HCT116 (cell line): ENCODE results near the gene FAM221A. TPM values are rescaled to one million over a fixed set of nuclear protein-coding genes. Genes with fewer than 3 reads are reported as not detected.

Source experiments
- ATAC-seq: fragments of 200-7000 bp; cut with Tn5 transposase; 2 replicates; pipeline ENCODE4 v1.9.1; 2020; ENCODE audit warnings: mild to moderate bottlenecking, moderate library complexity
- BruUV-seq: library from RNA; stranded (reverse); fragments of 400-500 nt; replicated peaks from 2 replicates; lab custom pipeline; 2021; lab: Mats Ljungman, UMichigan
- CTCF ChIA-PET: fragments of 300-600 bp; sonication (Branson Sonifier 250); formaldehyde crosslinking; loops from one replicate; lab custom pipeline; 2021; ENCODE audit warnings: antibody characterized with exemption; lab: Charles Lee
- POLR2A ChIA-PET: fragments of 300-600, 350-600 bp; sonication (Branson Sonifier 250); formaldehyde crosslinking; loops from one replicate; lab custom pipeline; 2021; ENCODE audit warnings: antibody characterized with exemption; lab: Charles Lee
- RAD21 ChIA-PET, 2 experiments: fragments of 300-600 bp; sonication (Branson Sonifier 250); formaldehyde crosslinking; loops; one replicate each; lab custom pipeline; 2023; ENCODE audit warnings: low total read pairs in 2 of 2; ENCODE audit not compliant: uncharacterized antibody in 2 of 2, unreplicated experiment in 2 of 2, low non-redundant PET in 1 of 2; lab: Charles Lee
- DNase-seq: peaks from one replicate; pipeline ENCODE4 v3.0.0-alpha.2; 2010; ENCODE audit warnings: low read depth, low spot score
- H2AFZ ChIP-seq: fragments of 200-600 bp; shearing (Covaris generic), sonication (generic); 2 replicates; pipeline ENCODE4 v1.6.1; 2017; ENCODE audit warnings: low read depth, mixed run types, mixed read lengths, antibody characterized with exemption, low read length; ENCODE audit not compliant: poor library complexity, severe bottlenecking
- H3K27ac ChIP-seq: 2 replicates; pipeline ENCODE4 v1.5.1; 2012; ENCODE audit warnings: low read depth, low read length
- H3K27me3 ChIP-seq: fragments of 200-600 bp; sonication (generic); 2 replicates; pipeline ENCODE4 v1.6.1; 2016; ENCODE audit warnings: mixed run types, low read length, mixed read lengths; ENCODE audit not compliant: insufficient read depth
- H3K36me3 ChIP-seq, 2 experiments: fragments of 200-500 bp in 1 of 2; fragments of 200-600 bp in 1 of 2; sonication (Bioruptor generic) in 1 of 2; sonication (generic) in 1 of 2; 2 replicates each; pipeline versions ENCODE4 v1.5.1 to v1.6.1; 2014 to 2016; ENCODE audit warnings: low read length in 2 of 2, inconsistent platforms in 1 of 2, mixed read lengths in 1 of 2, mixed run types in 1 of 2; ENCODE audit not compliant: insufficient read depth in 2 of 2, control insufficient read depth in 1 of 2
- H3K4me1 ChIP-seq, 2 experiments: fragments of 200-600 bp in 1 of 2; sonication (generic) in 1 of 2; 2 replicates each; pipeline versions ENCODE4 v1.5.1 to v1.6.1; 2012 to 2017; ENCODE audit warnings: low read length in 2 of 2, inconsistent platforms in 1 of 2, mild to moderate bottlenecking in 1 of 2, mixed read lengths in 1 of 2, mixed run types in 1 of 2, moderate library complexity in 1 of 2; ENCODE audit not compliant: insufficient read depth in 2 of 2, control insufficient read depth in 1 of 2
- H3K4me2 ChIP-seq: fragments of 200-600 bp; sonication (generic); 2 replicates; pipeline ENCODE4 v1.6.1; 2017; ENCODE audit warnings: mixed run types, low read length, mixed read lengths
- H3K4me3 ChIP-seq, 2 experiments: fragments of 200-600 bp in 1 of 2; sonication (generic) in 1 of 2; replicated peaks in 1 of 2; 2 replicates each; pipeline ENCODE4 v1.5.1; 2011 to 2016; ENCODE audit warnings: low read length in 2 of 2, control low read depth in 1 of 2, low read depth in 1 of 2, mild to moderate bottlenecking in 1 of 2, mixed read lengths in 1 of 2, mixed run types in 1 of 2
- H3K79me2 ChIP-seq: fragments of 200-600 bp; sonication (generic); 2 replicates; pipeline ENCODE4 v1.6.1; 2017; ENCODE audit warnings: mild to moderate bottlenecking, mixed run types, low read length, moderate library complexity, mixed read lengths; ENCODE audit not compliant: insufficient read depth
- H3K9ac ChIP-seq: fragments of 200-600 bp; sonication (generic); 2 replicates; pipeline ENCODE4 v1.6.1; 2016; ENCODE audit warnings: low read length, mixed read lengths
- H3K9me2 ChIP-seq: fragments of 200-600 bp; sonication (generic), shearing (Covaris generic); 2 replicates; pipeline ENCODE4 v1.6.1; 2017; ENCODE audit warnings: mixed run types, mild to moderate bottlenecking, moderate library complexity; ENCODE audit not compliant: insufficient read depth
- H3K9me3 ChIP-seq, 2 experiments: fragments of 200-500 bp in 1 of 2; fragments of 200-600 bp in 1 of 2; sonication (Bioruptor generic) in 1 of 2; sonication (generic) in 1 of 2; 2 replicates each; pipeline ENCODE4 v1.6.1; 2014 to 2017; ENCODE audit warnings: low read length in 2 of 2, mixed read lengths in 2 of 2, inconsistent platforms in 1 of 2, low read depth in 1 of 2, mild to moderate bottlenecking in 1 of 2, mixed run types in 1 of 2, moderate library complexity in 1 of 2; ENCODE audit not compliant: control insufficient read depth in 1 of 2, insufficient read depth in 1 of 2
- H4K20me1 ChIP-seq: fragments of 200-600 bp; sonication (generic), shearing (Covaris generic); 2 replicates; pipeline ENCODE4 v1.6.1; 2017; ENCODE audit warnings: mixed run types, mild to moderate bottlenecking, moderate library complexity; ENCODE audit not compliant: insufficient read depth
- CBX3 ChIP-seq: IDR thresholded peaks from 2 replicates; pipeline ENCODE4 v1.6.1; 2012; ENCODE audit warnings: low read depth
- CEBPB ChIP-seq: IDR thresholded peaks from 2 replicates; pipeline ENCODE4 v1.6.1; 2012; ENCODE audit warnings: low read depth
- EGR1 ChIP-seq: IDR thresholded peaks from 2 replicates; pipeline ENCODE4 v1.6.1; 2012; ENCODE audit warnings: low read depth
- EZH2 ChIP-seq: fragments of 200-600 bp; sonication (generic); IDR thresholded peaks from 2 replicates; pipeline ENCODE4 v1.6.1; 2017; ENCODE audit warnings: antibody characterized with exemption, mixed run types
- FOSL1 ChIP-seq: IDR thresholded peaks from 2 replicates; pipeline ENCODE4 v1.6.1; 2012; ENCODE audit warnings: low read depth
- POLR2A ChIP-seq: IDR thresholded peaks from 2 replicates; pipeline ENCODE4 v1.7.0; 2011; ENCODE audit warnings: borderline replicate concordance; ENCODE audit not compliant: insufficient read depth, insufficient read length; ENCODE audit errors: extremely low read depth
- RAD21 ChIP-seq: IDR thresholded peaks from 2 replicates; pipeline ENCODE4 v1.6.1; 2012; ENCODE audit warnings: low read depth, mild to moderate bottlenecking
- TCF7L2 ChIP-seq: IDR thresholded peaks from 2 replicates; pipeline ENCODE4 v1.7.0; 2011; ENCODE audit warnings: borderline replicate concordance, inconsistent platforms; ENCODE audit not compliant: insufficient read depth, insufficient read length; ENCODE audit errors: extremely low read depth
- YY1 ChIP-seq: IDR thresholded peaks from 2 replicates; pipeline ENCODE4 v1.6.1; 2011; ENCODE audit warnings: low read length, low read depth, moderate library complexity, mild to moderate bottlenecking; ENCODE audit not compliant: insufficient replicate concordance; ENCODE audit errors: extremely low read depth
- intact Hi-C: fragments of 100-400 bp; cut with micrococcal nuclease; formaldehyde crosslinking; loops from 2 replicates; pipeline ENCODE4 v1.10.0; 2022
- total RNA-seq: library from RNA; stranded (reverse); gene quantifications from one replicate; pipeline ENCODE4 v1.2.1, GENCODE V29; 2021; ENCODE audit not compliant: unreplicated experiment
- TF ChIP-seq, protein P1 (sequence below): IDR thresholded peaks from 2 replicates; pipeline ENCODE4 v1.6.1; 2012
- TF ChIP-seq, protein P2 (sequence below): IDR thresholded peaks from 2 replicates; pipeline ENCODE4 v1.6.1; 2011; ENCODE audit warnings: mild to moderate bottlenecking, low read length, moderate library complexity; ENCODE audit not compliant: insufficient replicate concordance; ENCODE audit errors: extremely low read depth

Gene FAM221A
- total RNA-seq, 1 experiment from 2014 or later: 2.2 TPM

DNA sequence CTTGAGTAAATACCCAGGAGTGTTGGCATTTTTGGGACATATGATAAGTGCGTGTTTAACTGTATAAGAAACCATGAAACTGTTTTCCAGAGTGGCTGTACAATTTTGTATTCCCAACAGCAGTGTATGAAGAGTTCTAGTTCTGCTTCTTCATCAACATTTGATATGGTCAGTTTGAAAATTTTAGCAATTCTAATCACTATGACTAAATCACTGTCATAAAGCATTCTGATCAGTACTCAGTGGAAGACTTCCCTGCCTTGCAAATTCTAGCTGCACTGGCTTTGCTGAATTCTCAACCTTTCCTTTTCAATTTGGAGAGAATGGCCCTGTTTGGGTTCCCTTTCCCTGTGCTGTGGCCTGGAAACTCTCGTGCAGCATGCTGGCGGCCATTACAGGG lies 18.6 kb upstream of the FAM221A start:
- no peak overlapping the region for H3K4me2 ChIP-seq
- BruUV-seq: no TSS peak
- intact Hi-C loops: no loop called here
- no peaks in the 10 kb centered on the region; the same call in 1 of the 2 replicates for H3K9me2 ChIP-seq
- no peaks in the 10 kb centered on the region for H3K79me2 ChIP-seq
- no peaks in the 10 kb centered on the region; a peak in 1 of 4 replicates for H3K9me3 ChIP-seq
- ATAC-seq (no peak), DNase-seq (no peak)
- ChIA-PET POLR2A (no interaction called here), RAD21 (no interaction called here), CTCF (no interaction called here)
- H3K36me3 ChIP-seq: no peaks in the 10 kb centered on the region
- H4K20me1 ChIP-seq: no peaks in the 10 kb centered on the region
- H3K9ac ChIP-seq: no peak overlapping the region
- H2AFZ ChIP-seq: no peak overlapping the region
- no peaks in the 10 kb centered on the region for H3K27me3 ChIP-seq
- H3K4me1 ChIP-seq: peaks cover 0 to 6% of the 10 kb centered on the region in 2 experiments; a peak in 1 of 4 replicates
- H3K4me3 ChIP-seq: no peak overlapping the region
- H3K27ac ChIP-seq: no peak overlapping the region
- TF ChIP-seq EGR1 (no peak), EZH2 (no peak), RAD21 (no peak), POLR2A (no peak), YY1 (no peak), CBX3 (no peak), TCF7L2 (no peak), CEBPB (no peak), FOSL1 (no peak)
- TF ChIP-seq, protein P1, sequence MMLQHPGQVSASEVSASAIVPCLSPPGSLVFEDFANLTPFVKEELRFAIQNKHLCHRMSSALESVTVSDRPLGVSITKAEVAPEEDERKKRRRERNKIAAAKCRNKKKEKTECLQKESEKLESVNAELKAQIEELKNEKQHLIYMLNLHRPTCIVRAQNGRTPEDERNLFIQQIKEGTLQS: no peak
- TF ChIP-seq, protein P2, sequence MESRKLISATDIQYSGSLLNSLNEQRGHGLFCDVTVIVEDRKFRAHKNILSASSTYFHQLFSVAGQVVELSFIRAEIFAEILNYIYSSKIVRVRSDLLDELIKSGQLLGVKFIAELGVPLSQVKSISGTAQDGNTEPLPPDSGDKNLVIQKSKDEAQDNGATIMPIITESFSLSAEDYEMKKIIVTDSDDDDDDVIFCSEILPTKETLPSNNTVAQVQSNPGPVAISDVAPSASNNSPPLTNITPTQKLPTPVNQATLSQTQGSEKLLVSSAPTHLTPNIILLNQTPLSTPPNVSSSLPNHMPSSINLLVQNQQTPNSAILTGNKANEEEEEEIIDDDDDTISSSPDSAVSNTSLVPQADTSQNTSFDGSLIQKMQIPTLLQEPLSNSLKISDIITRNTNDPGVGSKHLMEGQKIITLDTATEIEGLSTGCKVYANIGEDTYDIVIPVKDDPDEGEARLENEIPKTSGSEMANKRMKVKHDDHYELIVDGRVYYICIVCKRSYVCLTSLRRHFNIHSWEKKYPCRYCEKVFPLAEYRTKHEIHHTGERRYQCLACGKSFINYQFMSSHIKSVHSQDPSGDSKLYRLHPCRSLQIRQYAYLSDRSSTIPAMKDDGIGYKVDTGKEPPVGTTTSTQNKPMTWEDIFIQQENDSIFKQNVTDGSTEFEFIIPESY: no peak
- TF ChIP-seq, all 23 proteins: peak for 0
